Ovary (tissue), 3 donors: ENCODE data around the gene SLC4A7.

Experiments
- CTCF ChIP-seq, 3 donors: fragments of 450-650 bp in 2 of 3; fragments of 200-600 bp in 1 of 3; IDR thresholded peaks; one replicate each; pipeline versions ENCODE4 v1.5.1 to v1.8.0; 2016 to 2022; ENCODE audit warnings: antibody characterized with exemption in 3 of 3, mild to moderate bottlenecking in 1 of 3
- EP300 ChIP-seq: sonication (generic); formaldehyde crosslinking; IDR thresholded peaks from one replicate; pipeline ENCODE4 v1.6.1; 2017; ENCODE audit warnings: antibody characterized with exemption
- donor health status: DM: no; HTN: no; CAD: no.

GRCh38 chr3:27352047-27352446, 132.1 kb downstream of the SLC4A7 start:
- TF ChIP-seq CTCF (IDR thresholded peaks at IDR 0.05) (no peak), EP300 (no peak)
